Pancreas (tissue), 10 donors: ENCODE measurements around the gene SEMA6B. TPM values are rescaled to one million over a fixed set of nuclear protein-coding genes. Genes with fewer than 3 reads are reported as not detected.
"Not testable (repeated sequence)": the region's sequence is repeated elsewhere in the genome, so short reads cannot be mapped to it uniquely, and the experiment has no call there.

Experiments used
- ATAC-seq, 4 donors: fragments of 200-7000 bp; cut with Tn5 transposase; one replicate each; pipeline versions ENCODE4 v1.8.0 to v1.9.1; 2020; ENCODE audit warnings: mild to moderate bottlenecking in 4 of 4, moderate library complexity in 4 of 4
- DNase-seq, 6 donors: peaks; one replicate each; pipeline ENCODE4 v3.0.0-alpha.2; 2020
- FAIRE-seq: peaks from 2 replicates; lab custom pipeline; 2012; peaks lifted over from hg19 to GRCh38; lab: Jason Lieb, UNC
- H3K27ac ChIP-seq, 4 donors: fragments of 200-600 bp; sonication (generic); 1 replicate in 3 of 4; 2 replicates in 1 of 4; pipeline versions ENCODE4 v1.5.0 to v1.8.0; 2020
- H3K27me3 ChIP-seq, 4 donors: fragments of 200-600 bp; one replicate each; pipeline ENCODE4 v1.8.0; 2021
- H3K36me3 ChIP-seq, 3 donors: fragments of 200-600 bp; sonication (generic) in 1 of 3; one replicate each; pipeline versions ENCODE4 v1.5.0 to v1.8.0; 2020 to 2021
- H3K4me1 ChIP-seq, 3 donors: fragments of 200-600 bp; one replicate each; pipeline ENCODE4 v1.8.0; 2021
- H3K4me3 ChIP-seq, 4 donors: fragments of 200-600 bp; sonication (generic) in 2 of 4; one replicate each; pipeline versions ENCODE4 v1.5.0 to v1.8.0; 2020 to 2021
- H3K9me3 ChIP-seq, 4 donors: fragments of 200-600 bp; one replicate each; pipeline ENCODE4 v1.8.0; 2021
- CTCF ChIP-seq, 4 donors: fragments of 200-600 bp; sonication (generic) in 3 of 4; IDR thresholded peaks; one replicate each; pipeline versions ENCODE4 v1.5.0 to v1.8.0; 2021; ENCODE audit warnings: antibody characterized with exemption in 4 of 4
- WGBS, 2 donors: extraction: QIAGEN DNeasy Blood & Tissue Kit; methylation state at CpG; one replicate each; pipeline ENCODE4 v1.1.7; 2013; 5-methylcytosine and 5-hydroxymethylcytosine counted together
- intact Hi-C, 3 donors: fragments of 100-400 bp; cut with DNase I; formaldehyde crosslinking; loops; one replicate each; pipeline versions ENCODE4 v1.11.1 to v1.14.2; 2022
- polyA plus RNA-seq, 2 donors: library from polyadenylated mRNA; stranded (reverse); fragments of 200-250 nt; gene quantifications; one replicate each; pipeline ENCODE4 v1.2.3, GENCODE V29; 2013
- total RNA-seq, 6 donors: library from RNA; stranded (reverse); fragmentation: NEBNext Ultra II Directional in 4 of 6; extraction: Animal tissue kit (Norgen Biotek cat#: 25700) in 4 of 6; gene quantifications; one replicate each; pipeline versions ENCODE4 v1.2.1 to v1.2.4, GENCODE V29; 2021 to 2023
- donor health status: healthy with polysubstance abuse.
- donor health status: DM: no; HTN: no; CAD: no; lungs with moderate emphysema.
- donor health status: DM: no; HTN: no; CAD: no.
- donor health status: control.
- donor health status: control.
- donor health status: Bipolar disorder and iron deficiency.
- donor health status: DM: yes; HTN: yes; CAD: no.
- donor health status: DM: no; HTN: no; CAD: no.
- donor health status: DM: no; HTN: no; CAD: no.
- donor health status: DM: yes; HTN: yes; CAD: no.

The SEMA6B gene
- total and polyA plus RNA-seq, 8 donors, result 2.2 to 4.7 (median 3.5) TPM

DNA sequence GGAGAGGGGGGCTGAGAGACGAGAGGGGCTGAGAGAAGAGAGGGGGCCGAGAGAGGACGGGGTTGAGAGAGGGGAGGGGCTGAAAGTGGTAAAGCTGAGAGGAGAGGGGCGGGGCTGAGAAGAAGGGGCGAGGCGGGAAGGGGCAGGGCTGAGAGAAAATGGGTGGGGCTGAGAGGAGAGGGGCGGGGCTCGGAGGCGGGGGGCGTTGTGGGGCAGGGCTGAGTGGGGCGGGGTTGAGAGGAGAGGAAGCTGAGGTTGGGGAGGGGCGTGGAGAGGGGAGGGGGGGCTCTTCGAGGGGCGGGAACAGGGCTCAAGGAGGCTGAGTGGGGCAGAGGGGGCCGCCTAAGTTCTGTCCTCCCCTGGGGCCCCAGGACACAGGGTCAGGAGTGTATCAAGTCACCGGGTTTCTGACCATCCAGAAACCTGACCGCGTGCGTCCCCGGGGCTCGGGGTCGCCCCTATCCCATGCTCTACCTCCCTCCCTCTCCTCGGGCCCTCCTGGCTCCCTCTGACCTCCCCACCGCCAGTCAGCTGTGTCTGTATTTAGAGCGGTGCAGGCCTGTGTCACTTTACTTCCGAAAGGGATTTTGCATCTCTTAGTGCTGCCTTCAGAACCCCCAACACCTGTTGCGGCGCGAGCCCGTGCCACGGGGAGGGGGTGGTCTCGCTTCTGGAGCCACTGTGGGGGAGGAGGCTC lies 38.6 kb upstream of the SEMA6B start:
- H3K9me3 ChIP-seq, result no peaks in the 10 kb centered on the region
- intact Hi-C loops, result no loop called here
- DNase-seq (peak in 2 of 6 donors; percentile 40 to 58), FAIRE-seq (no peak), ATAC-seq (peak; percentile 55 to 88 (median 60))
- H3K36me3 ChIP-seq, result no peaks in the 10 kb centered on the region
- H3K27me3 ChIP-seq, result peaks cover 0 to 9% (median 1%) of the 10 kb centered on the region in 4 donors
- TF ChIP-seq CTCF (IDR thresholded peaks at IDR 0.05), result no peak
- no peak overlapping the region for H3K27ac ChIP-seq
- 2 to 5% methylated on average over 21 to 31 of the region's 32 CpGs for WGBS, 2 donors
- H3K4me3 ChIP-seq, result no peak overlapping the region
- H3K4me1 ChIP-seq, result no peaks in the 10 kb centered on the region

GRCh38 chr19:4597278-4597974 lies 37.9 kb upstream of the SEMA6B start:
- ATAC-seq, result peak in 2 of 4 donors; percentile 18 to 42
- Histone ChIP-seq H3K27ac (no peak overlapping the region), H3K9me3 (no peaks in the 10 kb centered on the region), H3K36me3 (no peaks in the 10 kb centered on the region), H3K4me3 (no peak overlapping the region), H3K4me1 (no peaks in the 10 kb centered on the region), H3K27me3 (peaks cover 0 to 9% (median 1%) of the 10 kb centered on the region in 4 donors)
- no peak for TF ChIP-seq CTCF (IDR thresholded peaks at IDR 0.05)
- no peak for FAIRE-seq
- WGBS, 2 donors, result 6% methylated on average over 24 to 27 of the region's 27 CpGs
- no peak for DNase-seq
- intact Hi-C loops, result no loop called here

- no peak for DNase-seq
- FAIRE-seq, result no peak
- intact Hi-C loops, result no loop called here
Measured at GRCh38 chr19:4596033-4596904, 36.8 kb upstream of the SEMA6B start.

GRCh38 chr19:4595158-4595557 lies 35.7 kb upstream of the SEMA6B start:
- H3K4me3 ChIP-seq, FAIRE-seq, H3K36me3 ChIP-seq, H3K9me3 ChIP-seq, H3K27ac ChIP-seq, DNase-seq, H3K27me3 ChIP-seq, ATAC-seq, H3K4me1 ChIP-seq, intact Hi-C loops: not testable (repeated sequence)
- 83 to 90% methylated on average over 9 of the region's 9 CpGs for WGBS, 2 donors

More at GRCh38 chr19:4596033-4596904, 36.8 kb upstream of the SEMA6B start:
- Histone ChIP-seq H3K36me3 (no peaks in the 10 kb centered on the region), H3K9me3 (no peaks in the 10 kb centered on the region), H3K27me3 (peaks cover 0 to 9% (median 1%) of the 10 kb centered on the region in 4 donors), H3K27ac (no peak overlapping the region), H3K4me1 (no peaks in the 10 kb centered on the region), H3K4me3 (no peak overlapping the region)
- WGBS, 2 donors, result 22 to 32% methylated on average over 15 to 21 of the region's 21 CpGs
- peak in 1 of 4 donors; percentile 40 for ATAC-seq
- no peak for TF ChIP-seq CTCF (IDR thresholded peaks at IDR 0.05)

- Histone ChIP-seq H3K4me1 (no peaks in the 10 kb centered on the region), H3K27ac (no peak overlapping the region), H3K36me3 (no peaks in the 10 kb centered on the region), H3K9me3 (no peaks in the 10 kb centered on the region), H3K27me3 (peaks cover 0 to 9% (median 1%) of the 10 kb centered on the region in 4 donors), H3K4me3 (no peak overlapping the region)
- DNase-seq (no peak), FAIRE-seq (no peak), ATAC-seq (no peak)
- WGBS, 2 donors, result 52 to 57% methylated on average over 9 of the region's 9 CpGs
- intact Hi-C loops, result no loop called here
- TF ChIP-seq CTCF (IDR thresholded peaks at IDR 0.05), result no peak
Measured at GRCh38 chr19:4594201-4594600, 34.7 kb upstream of the SEMA6B start.
